K562 (cell line): ENCODE measurements around the gene TBCC. TPM values are rescaled to one million over a fixed set of nuclear protein-coding genes. Genes with fewer than 3 reads are reported as not detected.

Experiments
- CBX8 ChIP-seq: fragments of 200-600 bp; sonication (generic); IDR thresholded peaks from 2 replicates; pipeline ENCODE4 v1.6.1; 2012; ENCODE audit warnings: borderline replicate concordance, mixed run types, low read depth, mild to moderate bottlenecking, moderate library complexity, mixed read lengths, low read length, control low read depth, inconsistent platforms; ENCODE audit not compliant: poor library complexity, severe bottlenecking; ENCODE audit errors: extremely low read depth
- HNRNPH1 ChIP-seq: fragments of 200-400 bp; formaldehyde crosslinking; optimal IDR thresholded peaks from 2 replicates; pipeline ENCODE3; 2017; ENCODE audit warnings: low read depth, mild to moderate bottlenecking, low read length, moderate library complexity
- HOXB6 ChIP-seq: fragments of 250-450 bp; sonication (Bioruptor Pico); IDR thresholded peaks from 2 replicates; pipeline ENCODE4 v1.5.1; 2022; ENCODE audit warnings: mild to moderate bottlenecking, borderline replicate concordance
- IRF9 ChIP-seq: fragments of 450-650 bp; IDR thresholded peaks from 2 replicates; pipeline ENCODE4 v1.6.1; 2016; ENCODE audit warnings: missing biosample characterization, missing genetic modification characterization
- KDM2B ChIP-seq: fragments of 250-450 bp; sonication (Bioruptor Pico); IDR thresholded peaks from 2 replicates; pipeline ENCODE4 v1.8.0; 2021; ENCODE audit warnings: mild to moderate bottlenecking, moderate library complexity
- KLF1 ChIP-seq: fragments of 450-650 bp; IDR thresholded peaks from 2 replicates; pipeline ENCODE4 v1.6.1; 2016; ENCODE audit warnings: missing genetic modification characterization, missing compliant biosample characterization
- MAFK ChIP-seq: IDR thresholded peaks from 2 replicates; pipeline ENCODE4 v1.6.1; 2011; ENCODE audit warnings: low read length, improper control_type of control experiment
- NELFE ChIP-seq: IDR thresholded peaks from 2 replicates; pipeline ENCODE4 v1.6.1; 2011; ENCODE audit warnings: mild to moderate bottlenecking; ENCODE audit not compliant: insufficient read depth, insufficient read length
- NFE2 ChIP-seq: IDR thresholded peaks from 2 replicates; pipeline ENCODE4 v1.6.1; 2014; ENCODE audit warnings: antibody characterized with exemption, low read depth
- NFYB ChIP-seq: IDR thresholded peaks from 2 replicates; pipeline ENCODE4 v1.6.1; 2011; ENCODE audit warnings: mild to moderate bottlenecking, moderate library complexity; ENCODE audit not compliant: insufficient read length; ENCODE audit errors: extremely low read depth
- PRPF4 ChIP-seq: fragments of 200-400 bp; formaldehyde crosslinking; IDR thresholded peaks from one replicate; pipeline ENCODE4 v1.6.1; 2017; ENCODE audit warnings: low read length, low read depth, mild to moderate bottlenecking; ENCODE audit not compliant: insufficient read depth, poor library complexity, severe bottlenecking
- RBBP5 ChIP-seq: fragments of 200-600 bp; sonication (generic); IDR thresholded peaks from 2 replicates; pipeline ENCODE4 v1.6.1; 2012; ENCODE audit warnings: borderline replicate concordance, mild to moderate bottlenecking, low read length, control low read depth, inconsistent platforms; ENCODE audit not compliant: insufficient read depth, poor library complexity, severe bottlenecking
- RBM34 ChIP-seq: fragments of 200-400 bp; formaldehyde crosslinking; IDR thresholded peaks from 2 replicates; pipeline ENCODE4 v1.6.1; 2018; ENCODE audit warnings: low read length, borderline replicate concordance; ENCODE audit not compliant: insufficient read depth
- RFX5 ChIP-seq: IDR thresholded peaks from 2 replicates; pipeline ENCODE4 v1.6.1; 2011; ENCODE audit warnings: low read depth, mild to moderate bottlenecking, improper control_type of control experiment, low read length
- SMARCA4 ChIP-seq: fragments of 450-650 bp; IDR thresholded peaks from 2 replicates; pipeline ENCODE4 v1.6.1; 2016
- SNAPC5 ChIP-seq: fragments of 250-450 bp; sonication (Bioruptor Pico); IDR thresholded peaks from 2 replicates; pipeline ENCODE4 v1.8.0; 2021; ENCODE audit warnings: moderate library complexity, mild to moderate bottlenecking, inconsistent platforms
- TEAD4 ChIP-seq, 2 experiments: sonication (generic) in 1 of 2; formaldehyde crosslinking in 1 of 2; IDR thresholded peaks; 2 replicates each; pipeline versions ENCODE4 v1.6.1 to v1.8.0; 2012 to 2022; ENCODE audit warnings: borderline replicate concordance in 1 of 2, inconsistent platforms in 1 of 2, low read length in 1 of 2, mild to moderate bottlenecking in 1 of 2, missing genetic modification reagents in 1 of 2
- USF1 ChIP-seq: sonication (generic); formaldehyde crosslinking; IDR thresholded peaks from 2 replicates; pipeline ENCODE4 v1.9.0; 2022; ENCODE audit warnings: mild to moderate bottlenecking, missing genetic modification reagents
- YBX1 ChIP-seq: fragments of 450-650 bp; IDR thresholded peaks from 2 replicates; pipeline ENCODE4 v1.7.1; 2016; ENCODE audit warnings: mild to moderate bottlenecking
- ZFP1 ChIP-seq: fragments of 450-650 bp; formaldehyde crosslinking; IDR thresholded peaks from 2 replicates; pipeline ENCODE4 v1.4.0; 2020; ENCODE audit warnings: mild to moderate bottlenecking, mixed read lengths
- ZFPM2 ChIP-seq: fragments of 250-450 bp; sonication (Bioruptor Pico); IDR thresholded peaks from 2 replicates; pipeline ENCODE4 v1.5.1; 2022; ENCODE audit warnings: mild to moderate bottlenecking
- ZNF121 ChIP-seq: sonication (generic); formaldehyde crosslinking; conservative IDR thresholded peaks from 2 replicates; pipeline ENCODE4 v1.8.0; 2022; ENCODE audit warnings: missing genetic modification reagents
- ZNF175 ChIP-seq: fragments of 200-800 bp; sonication (Bioruptor generic); IDR thresholded peaks from 2 replicates; pipeline ENCODE4 v1.6.1; 2016; ENCODE audit warnings: low read depth, mild to moderate bottlenecking, missing genetic modification characterization, missing compliant biosample characterization
- ZNF224 ChIP-seq: sonication (generic); formaldehyde crosslinking; IDR thresholded peaks from 2 replicates; pipeline ENCODE4 v1.8.0; 2022; ENCODE audit warnings: mild to moderate bottlenecking, missing genetic modification reagents
- ZNF253 ChIP-seq: fragments of 250-450 bp; sonication (Bioruptor Pico); conservative IDR thresholded peaks from 2 replicates; pipeline ENCODE4 v1.6.1; 2021; ENCODE audit warnings: mild to moderate bottlenecking
- ZNF324 ChIP-seq: fragments of 250-450 bp; sonication (Bioruptor Pico); IDR thresholded peaks from 2 replicates; pipeline ENCODE4 v1.4.0; 2020; ENCODE audit warnings: mild to moderate bottlenecking
- ZNF431 ChIP-seq: sonication (generic); formaldehyde crosslinking; IDR thresholded peaks from 2 replicates; pipeline ENCODE4 v1.8.0; 2022; ENCODE audit warnings: mild to moderate bottlenecking, missing genetic modification reagents
- ZNF583 ChIP-seq: fragments of 250-450 bp; sonication (Bioruptor Pico); IDR thresholded peaks from 2 replicates; pipeline ENCODE4 v1.4.0; 2020
- polyA plus RNA-seq, 8 experiments: library from polyadenylated mRNA; depleted of rRNA in 4 of 8; stranded (reverse) in 5 of 8; unstranded in 3 of 8; fragments of >200 nt; fragmentation: Nextera tagmentation in 2 of 8; fragmentation: Illumina TruSeq in 1 of 8; extraction: Ambion mirVana in 2 of 8; extraction: Trizol in 1 of 8; gene quantifications; 2 replicates each; pipeline versions ENCODE4 v1.2.1 to v1.2.3, GENCODE V29; 2011 to 2014; ENCODE audit warnings: inconsistent platforms in 1 of 8, missing spikeins in 1 of 8
- total RNA-seq, 7 experiments: library from RNA; depleted of rRNA in 6 of 7; stranded (reverse); fragments of >200 nt in 6 of 7; fragmentation: Illumina TruSeq in 2 of 7; extraction: Trizol in 2 of 7; gene quantifications; 2 replicates each; pipeline versions ENCODE4 v1.2.1 to v1.2.3, GENCODE V29; 2011 to 2021; ENCODE audit warnings: low replicate concordance in 1 of 7

The TBCC gene
- total and polyA plus RNA-seq, 9 of the 15 experiments (the other 6 are each of a cell fraction or from before 2014, with no cell fraction given) = 2.8 to 34.1 (median 23.3) TPM

- TF ChIP-seq NFYB (peak; percentile 18), PRPF4 (no peak), SMARCA4 (peak; percentile 21; the same call in 1 of the 2 replicates), KDM2B (CRISPR knock-in tag) (no peak), ZFPM2 (CRISPR knock-in tag) (no peak), ZNF583 (CRISPR knock-in tag) (no peak), ZFP1 (CRISPR knock-in tag) (no peak), TEAD4 (IDR thresholded peaks at IDR 0.05; ENCODE audit: low read length) (peak; percentile 41; the same call in 1 of the 2 replicates), TEAD4 (CRISPR knock-in tag; IDR thresholded peaks at IDR 0.05; ENCODE audit: borderline replicate concordance) (peak; percentile 58; the same call in 1 of the 2 replicates), ZNF253 (CRISPR knock-in tag) (no peak), RFX5 (no peak), ZNF431 (0 out of 2 replicates have a peak, but pooled peaks have one; percentile 22), NELFE (no peak), CBX8 (no peak), RBBP5 (peak; percentile 88), ZNF121 (CRISPR knock-in tag) (no peak), ZNF224 (no peak), SNAPC5 (CRISPR knock-in tag) (no peak), ZNF175 (CRISPR knock-in tag) (no peak), IRF9 (tag) (no peak), RBM34 (no peak), YBX1 (no peak), KLF1 (tag) (no peak), MAFK (no peak; the same call in 1 of the 2 replicates), USF1 (no peak), NFE2 (no peak), HNRNPH1 (no peak), HOXB6 (no peak), ZNF324 (CRISPR knock-in tag) (no peak)
These were observed at the start of gene TBCC (continued) for GRCh38 chr6:42745640-42746462.
